SK-N-SH (cell line): ENCODE results near the gene PKDCC. TPM values are rescaled to one million over a fixed set of nuclear protein-coding genes. Genes with fewer than 3 reads are reported as not detected.

Experiments used
- CTCF ChIA-PET: fragments of 300-600, 350-600 bp; formaldehyde crosslinking; extraction: SDS; loops from one replicate; lab custom pipeline; 2021; lab: Yijun Ruan, JAX
- POLR2A ChIA-PET: fragments of 350-600 bp; sonication (Branson Sonifier 250); formaldehyde crosslinking; extraction: SDS; loops from one replicate; lab custom pipeline; 2020; ENCODE audit warnings: antibody characterized with exemption, inconsistent platforms; lab: Yijun Ruan, JAX
- DNase-seq: peaks from one replicate; pipeline ENCODE4 v3.0.0; 2012
- H2AFZ ChIP-seq: fragments of 200-600 bp; sonication (generic); 2 replicates; pipeline ENCODE4 v1.8.1; 2016; ENCODE audit warnings: antibody characterized with exemption, mild to moderate bottlenecking, low read depth
- H3F3A ChIP-seq: fragments of 200-600 bp; sonication (generic); replicated peaks from 2 replicates; pipeline ENCODE3; 2016; ENCODE audit warnings: antibody characterized with exemption, mild to moderate bottlenecking; ENCODE audit not compliant: insufficient read depth
- H3K27ac ChIP-seq, 2 experiments: fragments of 200-500 bp in 1 of 2; fragments of 200-600 bp in 1 of 2; sonication (Bioruptor generic) in 1 of 2; sonication (generic), shearing (Covaris generic) in 1 of 2; 2 replicates each; pipeline versions ENCODE4 v1.5.1 to v1.6.1; 2014 to 2016; ENCODE audit warnings: low read depth in 2 of 2, inconsistent platforms in 1 of 2, low read length in 1 of 2, mild to moderate bottlenecking in 1 of 2, mixed read lengths in 1 of 2
- H3K27me3 ChIP-seq: fragments of 200-600 bp; sonication (generic), shearing (Covaris generic); 2 replicates; pipeline ENCODE4 v1.6.1; 2016; ENCODE audit warnings: mixed run types; ENCODE audit not compliant: insufficient read depth
- H3K36me3 ChIP-seq, 2 experiments: fragments of 200-500 bp in 1 of 2; fragments of 200-600 bp in 1 of 2; sonication (Bioruptor generic) in 1 of 2; sonication (generic) in 1 of 2; replicated peaks in 1 of 2; 2 replicates each; pipeline versions ENCODE3 to v1.5.1; 2014 to 2016; ENCODE audit warnings: low read length in 1 of 2, mild to moderate bottlenecking in 1 of 2; ENCODE audit not compliant: insufficient read depth in 2 of 2, control insufficient read depth in 1 of 2
- H3K4me1 ChIP-seq, 2 experiments: fragments of 200-500 bp in 1 of 2; fragments of 200-600 bp in 1 of 2; sonication (Bioruptor generic) in 1 of 2; sonication (generic), shearing (Covaris generic) in 1 of 2; 2 replicates each; pipeline versions ENCODE4 v1.5.1 to v1.6.1; 2014 to 2016; ENCODE audit warnings: low read depth in 1 of 2, low read length in 1 of 2, mixed run types in 1 of 2; ENCODE audit not compliant: insufficient read depth in 2 of 2, control insufficient read depth in 1 of 2
- H3K4me2 ChIP-seq: fragments of 200-600 bp; sonication (generic), shearing (Covaris generic); 2 replicates; pipeline ENCODE4 v1.6.1; 2017; ENCODE audit warnings: mixed run types
- H3K4me3 ChIP-seq, 2 experiments: fragments of 200-500 bp in 1 of 2; fragments of 200-600 bp in 1 of 2; sonication (Bioruptor generic) in 1 of 2; sonication (generic), shearing (Covaris generic) in 1 of 2; 2 replicates each; pipeline versions ENCODE4 v1.5.1 to v1.8.1; 2014 to 2016; ENCODE audit warnings: low read depth in 2 of 2, inconsistent platforms in 1 of 2, low read length in 1 of 2, mild to moderate bottlenecking in 1 of 2, mixed read lengths in 1 of 2, moderate library complexity in 1 of 2
- H3K79me2 ChIP-seq: fragments of 200-600 bp; sonication (generic); 2 replicates; pipeline ENCODE4 v1.8.1; 2017; ENCODE audit warnings: mild to moderate bottlenecking; ENCODE audit not compliant: insufficient read depth
- H3K9ac ChIP-seq: fragments of 200-600 bp; sonication (generic); 2 replicates; pipeline ENCODE4 v1.6.1; 2017; ENCODE audit warnings: mixed run types
- H3K9me2 ChIP-seq: fragments of 200-600 bp; sonication (generic); 2 replicates; pipeline ENCODE4 v1.6.1; 2017; ENCODE audit warnings: mixed run types
- H3K9me3 ChIP-seq: fragments of 200-600 bp; sonication (generic); 2 replicates; pipeline ENCODE4 v1.6.1; 2017; ENCODE audit warnings: mixed run types, mild to moderate bottlenecking, moderate library complexity
- H4K20me1 ChIP-seq: fragments of 200-600 bp; sonication (generic); 2 replicates; pipeline ENCODE4 v1.6.1; 2017; ENCODE audit warnings: mild to moderate bottlenecking, mixed run types; ENCODE audit not compliant: insufficient read depth
- ELF1 ChIP-seq: IDR thresholded peaks from 2 replicates; pipeline ENCODE4 v1.4.0; 2012
- EP300 ChIP-seq, 2 experiments: IDR thresholded peaks; 2 replicates each; pipeline versions ENCODE4 v1.4.0 to v1.6.1; 2012; ENCODE audit warnings: borderline replicate concordance in 1 of 2, low read depth in 1 of 2, low read length in 1 of 2
- FOXM1 ChIP-seq: IDR thresholded peaks from 2 replicates; pipeline ENCODE4 v1.4.0; 2012; ENCODE audit warnings: low read depth, mild to moderate bottlenecking
- GABPA ChIP-seq: IDR thresholded peaks from 2 replicates; pipeline ENCODE4 v1.4.0; 2012; ENCODE audit warnings: low read depth, mild to moderate bottlenecking
- GATA2 ChIP-seq: sonication (generic); formaldehyde crosslinking; IDR thresholded peaks from 2 replicates; pipeline ENCODE4 v1.5.0; 2020; ENCODE audit warnings: mild to moderate bottlenecking, missing genetic modification reagents
- JUND ChIP-seq: IDR thresholded peaks from 2 replicates; pipeline ENCODE4 v1.4.0; 2012
- MEF2A ChIP-seq: IDR thresholded peaks from 2 replicates; pipeline ENCODE4 v1.4.0; 2012; ENCODE audit warnings: low read depth, borderline replicate concordance
- MXI1 ChIP-seq: IDR thresholded peaks from 2 replicates; pipeline ENCODE4 v1.6.1; 2012; ENCODE audit warnings: mild to moderate bottlenecking, low read depth, low read length, improper control_type of control experiment
- NFIC ChIP-seq: IDR thresholded peaks from 2 replicates; pipeline ENCODE4 v1.4.0; 2012; ENCODE audit warnings: borderline replicate concordance
- NRF1 ChIP-seq: IDR thresholded peaks from 2 replicates; pipeline ENCODE4 v1.6.1; 2012; ENCODE audit warnings: low read depth, mild to moderate bottlenecking, low read length
- RFX5 ChIP-seq: IDR thresholded peaks from 2 replicates; pipeline ENCODE4 v1.6.1; 2012; ENCODE audit warnings: mild to moderate bottlenecking, improper control_type of control experiment, low read length
- SMC3 ChIP-seq: IDR thresholded peaks from 2 replicates; pipeline ENCODE4 v1.6.1; 2012; ENCODE audit warnings: low read depth, low read length, improper control_type of control experiment
- TAF1 ChIP-seq: IDR thresholded peaks from 2 replicates; pipeline ENCODE4 v1.6.1; 2012; ENCODE audit warnings: low read depth, mild to moderate bottlenecking, low read length, moderate library complexity, borderline replicate concordance
- TCF12 ChIP-seq: IDR thresholded peaks from 2 replicates; pipeline ENCODE4 v1.4.0; 2012
- YY1 ChIP-seq: IDR thresholded peaks from 2 replicates; pipeline ENCODE4 v1.4.0; 2012; ENCODE audit warnings: low read depth, mild to moderate bottlenecking
- WGBS: methylation state at CpG from one replicate; pipeline ENCODE4 v1.1.6; 2017; ENCODE audit warnings: low lambda C conversion rate; 5-methylcytosine and 5-hydroxymethylcytosine counted together
- polyA plus RNA-seq, 3 experiments: library from polyadenylated mRNA; depleted of rRNA; stranded (reverse); fragments of >200 nt; gene quantifications; 2 replicates each; pipeline ENCODE4 v1.2.3, GENCODE V29; 2012
- TF ChIP-seq, protein P1 (sequence below): IDR thresholded peaks from 2 replicates; pipeline ENCODE4 v1.4.0; 2012; ENCODE audit warnings: low read depth
- TF ChIP-seq, protein P2 (sequence below): IDR thresholded peaks from 2 replicates; pipeline ENCODE4 v1.4.0; 2012; ENCODE audit warnings: low read depth, borderline replicate concordance
- TF ChIP-seq, protein P3 (sequence below): fragments of 200-600 bp; sonication (generic); IDR thresholded peaks from 2 replicates; pipeline ENCODE4 v1.6.1; 2017; ENCODE audit warnings: antibody characterized with exemption, mild to moderate bottlenecking, moderate library complexity

Gene PKDCC
- polyA plus RNA-seq, 1 of the 3 experiments (the other 2 are of a cell fraction), result 16.0 TPM

DNA sequence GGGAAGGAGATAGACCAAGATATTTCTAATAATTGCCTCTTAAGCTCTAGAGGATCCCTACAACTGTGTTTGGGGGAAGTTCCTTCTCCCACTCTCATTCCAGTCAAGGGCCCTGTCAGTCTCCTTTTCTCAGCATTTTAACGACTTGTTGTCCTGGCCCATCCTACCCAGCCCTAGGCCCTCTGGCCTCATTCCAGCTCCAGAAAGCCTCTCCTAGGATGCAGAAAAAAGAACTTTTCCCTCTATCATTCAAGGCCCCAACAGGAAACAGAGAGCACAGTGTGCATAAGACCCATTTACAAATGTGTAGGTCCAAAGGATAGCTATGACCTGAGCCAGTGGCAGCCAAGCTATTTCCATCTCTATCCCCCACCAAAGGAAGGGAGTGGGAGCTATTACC, 14.0 kb downstream of the PKDCC start:
- no peak for DNase-seq
- Histone ChIP-seq H3K27ac (no peak overlapping the region), H3K4me1 (peaks cover 0 to 20% of the 10 kb centered on the region in 2 experiments; a peak in 1 of 4 replicates), H3K27me3 (no peaks in the 10 kb centered on the region), H3K4me2 (no peak overlapping the region), H3K36me3 (peaks cover 0 to 17% of the 10 kb centered on the region in 2 experiments), H3K9me2 (no peaks in the 10 kb centered on the region), H3K9me3 (no peaks in the 10 kb centered on the region), H3K79me2 (no peaks in the 10 kb centered on the region), H2AFZ (no peak overlapping the region), H3K4me3 (no peak overlapping the region), H4K20me1 (no peaks in the 10 kb centered on the region), H3K9ac (no peak overlapping the region), H3F3A (no peaks in the 10 kb centered on the region)
- ChIA-PET POLR2A (no interaction called here), CTCF (interaction anchor here (0.7 to 3.1 kb wide), 9 partner anchors 10 to 310 kb away, joined by 3 to 23 read pairs (median 4); partner anchors contain the start of gene PKDCC)
- 70% methylated on average over 1 of the region's 1 CpG for WGBS
- TF ChIP-seq, protein P1, sequence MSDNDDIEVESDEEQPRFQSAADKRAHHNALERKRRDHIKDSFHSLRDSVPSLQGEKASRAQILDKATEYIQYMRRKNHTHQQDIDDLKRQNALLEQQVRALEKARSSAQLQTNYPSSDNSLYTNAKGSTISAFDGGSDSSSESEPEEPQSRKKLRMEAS, result no peak
- TF ChIP-seq, protein P2, sequence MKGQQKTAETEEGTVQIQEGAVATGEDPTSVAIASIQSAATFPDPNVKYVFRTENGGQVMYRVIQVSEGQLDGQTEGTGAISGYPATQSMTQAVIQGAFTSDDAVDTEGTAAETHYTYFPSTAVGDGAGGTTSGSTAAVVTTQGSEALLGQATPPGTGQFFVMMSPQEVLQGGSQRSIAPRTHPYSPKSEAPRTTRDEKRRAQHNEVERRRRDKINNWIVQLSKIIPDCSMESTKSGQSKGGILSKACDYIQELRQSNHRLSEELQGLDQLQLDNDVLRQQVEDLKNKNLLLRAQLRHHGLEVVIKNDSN, result no peak
- TF ChIP-seq MEF2A (no peak), SMC3 (no peak), TCF12 (no peak), JUND (no peak), YY1 (no peak), FOXM1 (no peak), RFX5 (no peak), TAF1 (no peak), MXI1 (no peak), GABPA (no peak), NFIC (no peak), EP300 (IDR thresholded peaks at IDR 0.05; ENCODE audit: borderline replicate concordance in 1 of 2, low read depth in 1 of 2, low read length in 1 of 2) (no peak), ELF1 (no peak), NRF1 (no peak), GATA2 (no peak)
- TF ChIP-seq, protein P3, sequence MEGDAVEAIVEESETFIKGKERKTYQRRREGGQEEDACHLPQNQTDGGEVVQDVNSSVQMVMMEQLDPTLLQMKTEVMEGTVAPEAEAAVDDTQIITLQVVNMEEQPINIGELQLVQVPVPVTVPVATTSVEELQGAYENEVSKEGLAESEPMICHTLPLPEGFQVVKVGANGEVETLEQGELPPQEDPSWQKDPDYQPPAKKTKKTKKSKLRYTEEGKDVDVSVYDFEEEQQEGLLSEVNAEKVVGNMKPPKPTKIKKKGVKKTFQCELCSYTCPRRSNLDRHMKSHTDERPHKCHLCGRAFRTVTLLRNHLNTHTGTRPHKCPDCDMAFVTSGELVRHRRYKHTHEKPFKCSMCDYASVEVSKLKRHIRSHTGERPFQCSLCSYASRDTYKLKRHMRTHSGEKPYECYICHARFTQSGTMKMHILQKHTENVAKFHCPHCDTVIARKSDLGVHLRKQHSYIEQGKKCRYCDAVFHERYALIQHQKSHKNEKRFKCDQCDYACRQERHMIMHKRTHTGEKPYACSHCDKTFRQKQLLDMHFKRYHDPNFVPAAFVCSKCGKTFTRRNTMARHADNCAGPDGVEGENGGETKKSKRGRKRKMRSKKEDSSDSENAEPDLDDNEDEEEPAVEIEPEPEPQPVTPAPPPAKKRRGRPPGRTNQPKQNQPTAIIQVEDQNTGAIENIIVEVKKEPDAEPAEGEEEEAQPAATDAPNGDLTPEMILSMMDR, result no peak
